ENCODE data around the gene TEX2. TPM values are rescaled to one million over a fixed set of nuclear protein-coding genes. Genes with fewer than 3 reads are reported as not detected.

The TEX2 gene
- total RNA-seq, 1 experiment from 2014 or later, result 27.9 TPM

GRCh38 chr17:64156670-64157069 is 106.4 kb downstream of the TEX2 start:
- ChIA-PET POLR2A (ENCODE audit: unreplicated experiment) (interaction anchor here (0.6 kb wide), 1 partner anchor 11 kb away, joined by 3 read pairs; no protein-coding TSS in a partner anchor), CTCF (no interaction called here)
- TF ChIP-seq CTCF (conservative IDR thresholded peaks at IDR 0.05), result no peak
- no peak for TF ChIP-seq EZH2 (IDR thresholded peaks at IDR 0.05; ENCODE audit: low read depth)
- no peaks in the 10 kb centered on the region for H4K20me1 ChIP-seq (ENCODE audit: insufficient read depth)
- H3K4me3 ChIP-seq, result no peak overlapping the region
- H3F3A ChIP-seq (ENCODE audit: insufficient read depth, low read depth), result peaks cover 4% of the 10 kb centered on the region; the same call in 1 of the 2 replicates
- no peak overlapping the region for H2AFZ ChIP-seq
- BruUV-seq (replicated peaks), result no TSS peak
- no peaks in the 10 kb centered on the region for H3K79me2 ChIP-seq (ENCODE audit: low read depth)
- no peaks in the 10 kb centered on the region for H3K27me3 ChIP-seq (ENCODE audit: insufficient read depth, low read depth)
- intact Hi-C loops (cut with micrococcal nuclease; ENCODE audit: unreplicated experiment), result no loop called here
- H3K9me2 ChIP-seq (ENCODE audit: insufficient read depth), result 0 out of 2 replicates have a peak, but pooled peaks cover 4% of the 10 kb centered on the region
- no peaks in the 10 kb centered on the region for H3K9me3 ChIP-seq (ENCODE audit: insufficient read depth, low read depth)
- DNase-seq, result no peak
- H3K27ac ChIP-seq, result no peak overlapping the region
- peaks cover 12% of the 10 kb centered on the region for H3K4me1 ChIP-seq (replicated peaks; ENCODE audit: insufficient read depth)
- H3K36me3 ChIP-seq (ENCODE audit: low read depth), result no peaks in the 10 kb centered on the region
- H3K4me2 ChIP-seq, result no peak overlapping the region

- H3K4me3 ChIP-seq, result no peak overlapping the region
- TF ChIP-seq CTCF (conservative IDR thresholded peaks at IDR 0.05), result no peak
- no peak for TF ChIP-seq EZH2 (IDR thresholded peaks at IDR 0.05; ENCODE audit: low read depth)
- DNase-seq, result peak in 1 of 2 experiments; percentile 18
Observed at GRCh38 chr17:64155751-64156544, 107.1 kb downstream of the TEX2 start.

GRCh38 chr17:64155129-64155528 is 107.9 kb downstream of the TEX2 start:
- no peak overlapping the region for H3K4me3 ChIP-seq
- no peak overlapping the region for H2AFZ ChIP-seq
- no peaks in the 10 kb centered on the region for H3K79me2 ChIP-seq (ENCODE audit: low read depth)
- TF ChIP-seq CTCF (conservative IDR thresholded peaks at IDR 0.05), result no peak
- no peak for TF ChIP-seq EZH2 (IDR thresholded peaks at IDR 0.05; ENCODE audit: low read depth)
- H3K4me1 ChIP-seq (replicated peaks; ENCODE audit: insufficient read depth), result peaks cover 18% of the 10 kb centered on the region
- no peaks in the 10 kb centered on the region for H4K20me1 ChIP-seq (ENCODE audit: insufficient read depth)
- H3K27me3 ChIP-seq (ENCODE audit: insufficient read depth, low read depth), result no peaks in the 10 kb centered on the region
- H3K36me3 ChIP-seq (ENCODE audit: low read depth), result no peaks in the 10 kb centered on the region
- ChIA-PET CTCF (interaction anchor here (0.8 kb wide), 1 partner anchor 21 kb away, joined by 3 read pairs; no protein-coding TSS in a partner anchor), POLR2A (ENCODE audit: unreplicated experiment) (no interaction called here)
- BruUV-seq (replicated peaks), result no TSS peak
- H3K9me2 ChIP-seq (ENCODE audit: insufficient read depth), result no peaks in the 10 kb centered on the region
- intact Hi-C loops (cut with micrococcal nuclease; ENCODE audit: unreplicated experiment), result no loop called here
- no peak overlapping the region for H3K27ac ChIP-seq
- no peak overlapping the region for H3K4me2 ChIP-seq
- H3F3A ChIP-seq (ENCODE audit: insufficient read depth, low read depth), result peaks cover 18% of the 10 kb centered on the region
- DNase-seq, result no peak
- no peaks in the 10 kb centered on the region for H3K9me3 ChIP-seq (ENCODE audit: insufficient read depth, low read depth)

More at GRCh38 chr17:64155751-64156544, 107.1 kb downstream of the TEX2 start:
- Histone ChIP-seq H3K4me1 (replicated peaks; ENCODE audit: insufficient read depth) (peaks cover 12% of the 10 kb centered on the region), H3K9me2 (ENCODE audit: insufficient read depth) (0 out of 2 replicates have a peak, but pooled peaks cover under 1% of the 10 kb centered on the region), H3K36me3 (ENCODE audit: low read depth) (no peaks in the 10 kb centered on the region), H3K27me3 (ENCODE audit: insufficient read depth, low read depth) (no peaks in the 10 kb centered on the region), H3K79me2 (ENCODE audit: low read depth) (no peaks in the 10 kb centered on the region), H2AFZ (no peak overlapping the region), H3K27ac (no peak overlapping the region), H3K4me2 (no peak overlapping the region), H3K9me3 (ENCODE audit: insufficient read depth, low read depth) (no peaks in the 10 kb centered on the region), H4K20me1 (ENCODE audit: insufficient read depth) (no peaks in the 10 kb centered on the region), H3F3A (ENCODE audit: insufficient read depth, low read depth) (peaks cover 10% of the 10 kb centered on the region)
- intact Hi-C loops (cut with micrococcal nuclease; ENCODE audit: unreplicated experiment), result no loop called here
- CTCF ChIA-PET, result no interaction called here
- POLR2A ChIA-PET (ENCODE audit: unreplicated experiment), result no interaction called here
- no TSS peak for BruUV-seq (replicated peaks)

All from PC-9 (cell line).